Immature natural killer cell (primary cell): ENCODE data around the gene ASB2. TPM values are rescaled to one million over a fixed set of nuclear protein-coding genes. Genes with fewer than 3 reads are reported as not detected.

Source experiments
- DNase-seq, 3 donors: peaks; one replicate each; pipeline ENCODE4 v3.0.0; 2022; ENCODE audit warnings: mixed read lengths in 1 of 3
- H3K27ac Mint-ChIP-seq, 6 donors: one replicate each; pipeline ENCODE4 v1.8.0; 2020; ENCODE audit warnings: mixed read lengths in 6 of 6, mild to moderate bottlenecking in 5 of 6, inconsistent platforms in 4 of 6, moderate library complexity in 3 of 6
- H3K27me3 Mint-ChIP-seq, 3 donors: one replicate each; pipeline ENCODE4 v1.8.0; 2020 to 2021; ENCODE audit warnings: low read depth in 3 of 3, mild to moderate bottlenecking in 3 of 3, mixed read lengths in 3 of 3, moderate library complexity in 3 of 3, inconsistent platforms in 1 of 3
- H3K36me3 Mint-ChIP-seq, 3 donors: one replicate each; pipeline ENCODE4 v1.8.0; 2020; ENCODE audit warnings: mixed read lengths in 3 of 3, inconsistent platforms in 2 of 3, mild to moderate bottlenecking in 2 of 3
- H3K4me1 Mint-ChIP-seq, 2 donors: one replicate each; pipeline ENCODE4 v1.8.0; 2020; ENCODE audit warnings: inconsistent platforms in 2 of 2, mild to moderate bottlenecking in 2 of 2, mixed read lengths in 2 of 2, moderate library complexity in 1 of 2
- H3K4me3 Mint-ChIP-seq, 5 donors: one replicate each; pipeline ENCODE4 v1.8.0; 2020; ENCODE audit warnings: mild to moderate bottlenecking in 5 of 5, mixed read lengths in 5 of 5, inconsistent platforms in 3 of 5, moderate library complexity in 3 of 5
- H3K9me3 Mint-ChIP-seq, 6 donors: one replicate each; pipeline ENCODE4 v1.8.0; 2020; ENCODE audit warnings: mild to moderate bottlenecking in 6 of 6, mixed read lengths in 6 of 6, inconsistent platforms in 4 of 6, moderate library complexity in 3 of 6
- polyA plus RNA-seq, 3 donors: library from polyadenylated mRNA; unstranded; fragments of 300-500 nt; fragmentation: Illumina TruSeq; gene quantifications; one replicate each; pipeline ENCODE4 v1.2.3, GENCODE V29; 2021

The ASB2 gene
- polyA plus RNA-seq, 3 donors from 2014 or later: 1.4 to 4.2 (median 2.7) TPM

DNA sequence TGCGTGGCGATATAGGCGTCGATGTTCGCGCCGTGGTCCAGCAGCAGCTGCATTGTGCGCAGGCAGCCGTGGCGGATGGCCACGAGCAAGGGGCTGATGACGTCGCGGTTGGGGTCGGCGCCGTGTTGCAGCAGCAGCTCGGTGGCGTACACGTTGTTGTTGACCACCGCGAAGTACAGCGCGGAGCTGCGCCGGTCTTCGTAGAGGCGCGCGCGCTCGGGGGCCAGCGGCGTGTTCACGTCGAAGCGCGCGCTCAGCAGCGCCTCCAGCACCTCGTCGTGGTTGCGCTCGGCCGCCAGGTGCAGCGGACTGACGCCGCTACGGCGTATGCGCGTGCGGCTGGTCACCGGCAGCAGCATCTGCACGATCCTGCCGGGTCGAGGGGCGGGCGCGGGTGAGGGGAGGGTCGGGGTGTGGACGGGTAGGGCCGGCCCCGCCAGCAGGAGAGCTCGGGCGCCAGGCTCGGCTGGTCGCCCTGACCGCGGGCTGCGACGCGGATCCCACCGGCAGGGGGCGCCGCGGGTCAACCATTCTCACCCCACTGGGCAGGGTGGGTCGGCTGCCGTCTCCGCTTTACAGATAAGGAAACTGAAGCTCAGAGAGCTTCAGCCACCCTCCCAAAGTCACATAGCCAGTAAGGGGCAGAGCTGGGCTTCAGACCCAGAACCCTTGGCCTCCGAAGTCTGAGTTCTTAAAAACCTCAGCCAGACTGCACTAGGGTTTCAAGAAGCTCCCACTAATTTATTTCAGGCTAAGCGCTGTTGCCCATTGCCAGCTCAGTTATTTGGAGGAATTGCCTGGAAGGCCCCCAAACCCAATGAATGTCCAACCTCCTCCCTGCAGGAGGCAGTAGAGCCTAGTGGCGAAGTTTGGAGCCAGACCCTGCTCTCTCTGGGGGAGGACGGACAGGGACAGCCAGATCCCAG lies 36.8 kb downstream of the ASB2 start:
- peaks cover 8 to 9% of the 10 kb centered on the region in 2 donors for H3K4me1 Mint-ChIP-seq
- peaks cover 4 to 14% (median 11%) of the 10 kb centered on the region in 3 donors for H3K36me3 Mint-ChIP-seq
- no peaks in the 10 kb centered on the region for H3K9me3 Mint-ChIP-seq
- peak; percentile 88 to 90 (median 89) for DNase-seq
- peak overlapping the region in 2 of 6 donors; percentile 9 to 59 for H3K27ac Mint-ChIP-seq
- H3K4me3 Mint-ChIP-seq: peak overlapping the region; percentile 72 to 78 (median 74)
- peaks cover 0 to 6% (median 4%) of the 10 kb centered on the region in 3 donors for H3K27me3 Mint-ChIP-seq

- H3K27me3 Mint-ChIP-seq: peaks cover 0 to 6% (median 4%) of the 10 kb centered on the region in 3 donors
- no peak for DNase-seq
- peaks cover 8 to 9% of the 10 kb centered on the region in 2 donors for H3K4me1 Mint-ChIP-seq
- peak overlapping the region; percentile 72 to 78 (median 74) for H3K4me3 Mint-ChIP-seq
- no peak overlapping the region for H3K27ac Mint-ChIP-seq
- no peaks in the 10 kb centered on the region for H3K9me3 Mint-ChIP-seq
- H3K36me3 Mint-ChIP-seq: peaks cover 1 to 9% (median 6%) of the 10 kb centered on the region in 3 donors
Observed at GRCh38 chr14:93938751-93939303, 37.5 kb downstream of the ASB2 start.

- peaks cover 8 to 9% of the 10 kb centered on the region in 2 donors for H3K4me1 Mint-ChIP-seq
- H3K4me3 Mint-ChIP-seq: peak overlapping the region in 3 of 5 donors; percentile 14 to 73 (median 41)
- H3K27ac Mint-ChIP-seq: no peak overlapping the region
- H3K9me3 Mint-ChIP-seq: no peaks in the 10 kb centered on the region
- H3K27me3 Mint-ChIP-seq: peaks cover 0 to 6% (median 4%) of the 10 kb centered on the region in 3 donors
- peaks cover 0 to 3% (median 3%) of the 10 kb centered on the region in 3 donors for H3K36me3 Mint-ChIP-seq
- DNase-seq: no peak
Observed at GRCh38 chr14:93937519-93937918, 38.9 kb downstream of the ASB2 start.

- Mint-ChIP-seq H3K27ac (no peak overlapping the region), H3K4me1 (peaks cover 8 to 9% of the 10 kb centered on the region in 2 donors), H3K4me3 (no peak overlapping the region), H3K27me3 (peaks cover 0 to 6% (median 4%) of the 10 kb centered on the region in 3 donors), H3K36me3 (no peaks in the 10 kb centered on the region), H3K9me3 (no peaks in the 10 kb centered on the region)
- DNase-seq: no peak
Observed at GRCh38 chr14:93936926-93937325, 39.4 kb downstream of the ASB2 start.

DNA sequence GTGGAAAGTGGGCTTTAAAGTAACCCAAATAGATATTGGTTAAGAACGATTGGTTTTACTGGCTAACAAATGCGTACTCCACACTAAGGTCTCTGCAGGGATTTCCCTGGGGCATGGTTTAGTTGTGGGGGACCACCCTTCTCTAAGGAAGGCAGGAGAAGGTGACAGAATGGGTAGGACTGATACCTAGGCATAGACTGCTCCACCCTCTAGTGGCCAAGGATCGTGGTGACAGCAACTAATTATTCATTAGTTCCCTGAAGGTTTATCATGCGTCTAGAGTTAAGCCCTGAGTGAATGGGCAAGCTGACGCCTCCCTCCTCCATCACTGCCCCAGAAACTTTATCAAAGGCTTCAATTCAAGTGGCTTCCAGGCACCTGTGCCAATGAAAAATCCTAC lies 40.1 kb downstream of the ASB2 start:
- DNase-seq: no peak
- Mint-ChIP-seq H3K27me3 (peaks cover 0 to 6% (median 4%) of the 10 kb centered on the region in 3 donors), H3K4me1 (peaks cover 8 to 9% of the 10 kb centered on the region in 2 donors), H3K27ac (no peak overlapping the region), H3K4me3 (no peak overlapping the region), H3K9me3 (no peaks in the 10 kb centered on the region), H3K36me3 (no peaks in the 10 kb centered on the region)

DNA sequence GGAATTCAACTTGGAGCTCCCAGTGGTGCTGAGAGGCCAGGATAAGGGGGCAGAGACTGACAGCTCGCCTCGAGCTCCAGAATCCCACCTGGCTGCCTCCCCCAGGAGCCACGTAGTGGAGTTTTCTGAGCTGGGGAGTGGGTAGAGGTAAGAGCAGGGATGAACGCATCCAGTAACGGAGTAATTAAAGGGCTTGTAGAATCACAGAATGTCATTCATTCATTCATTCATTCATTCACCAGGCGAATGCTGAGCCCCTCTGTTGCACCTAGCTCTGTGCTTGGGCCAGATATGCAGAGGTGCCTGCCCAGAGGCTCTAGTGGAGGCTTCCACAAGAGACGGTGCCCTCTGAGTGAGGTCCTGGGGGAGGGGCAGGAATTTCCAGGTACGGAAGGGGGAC lies 41.2 kb downstream of the ASB2 start:
- H3K36me3 Mint-ChIP-seq: no peaks in the 10 kb centered on the region
- H3K27ac Mint-ChIP-seq: no peak overlapping the region
- no peak overlapping the region for H3K4me3 Mint-ChIP-seq
- DNase-seq: no peak
- H3K9me3 Mint-ChIP-seq: no peaks in the 10 kb centered on the region
- peaks cover 0 to 6% (median 4%) of the 10 kb centered on the region in 3 donors for H3K27me3 Mint-ChIP-seq
- peaks cover 4 to 8% of the 10 kb centered on the region in 2 donors for H3K4me1 Mint-ChIP-seq

GRCh38 chr14:93932642-93933041 lies 43.7 kb downstream of the ASB2 start:
- no peak overlapping the region for H3K4me3 Mint-ChIP-seq
- DNase-seq: no peak
- no peak overlapping the region for H3K27ac Mint-ChIP-seq
- no peaks in the 10 kb centered on the region for H3K4me1 Mint-ChIP-seq
- no peaks in the 10 kb centered on the region for H3K36me3 Mint-ChIP-seq
- no peaks in the 10 kb centered on the region for H3K9me3 Mint-ChIP-seq
- H3K27me3 Mint-ChIP-seq: peaks cover 0 to 2% (median 0%) of the 10 kb centered on the region in 3 donors

- Mint-ChIP-seq H3K4me1 (no peaks in the 10 kb centered on the region), H3K36me3 (no peaks in the 10 kb centered on the region), H3K27me3 (no peaks in the 10 kb centered on the region), H3K27ac (no peak overlapping the region), H3K9me3 (no peaks in the 10 kb centered on the region), H3K4me3 (no peak overlapping the region)
- no peak for DNase-seq
Observed at GRCh38 chr14:93930989-93931307, 45.4 kb downstream of the ASB2 start.

GRCh38 chr14:93930296-93930988 lies 45.9 kb downstream of the ASB2 start:
- H3K9me3 Mint-ChIP-seq: no peaks in the 10 kb centered on the region
- H3K27me3 Mint-ChIP-seq: no peaks in the 10 kb centered on the region
- H3K4me1 Mint-ChIP-seq: no peaks in the 10 kb centered on the region
- DNase-seq: no peak
- no peaks in the 10 kb centered on the region for H3K36me3 Mint-ChIP-seq
- H3K4me3 Mint-ChIP-seq: no peak overlapping the region
- no peak overlapping the region for H3K27ac Mint-ChIP-seq

DNA sequence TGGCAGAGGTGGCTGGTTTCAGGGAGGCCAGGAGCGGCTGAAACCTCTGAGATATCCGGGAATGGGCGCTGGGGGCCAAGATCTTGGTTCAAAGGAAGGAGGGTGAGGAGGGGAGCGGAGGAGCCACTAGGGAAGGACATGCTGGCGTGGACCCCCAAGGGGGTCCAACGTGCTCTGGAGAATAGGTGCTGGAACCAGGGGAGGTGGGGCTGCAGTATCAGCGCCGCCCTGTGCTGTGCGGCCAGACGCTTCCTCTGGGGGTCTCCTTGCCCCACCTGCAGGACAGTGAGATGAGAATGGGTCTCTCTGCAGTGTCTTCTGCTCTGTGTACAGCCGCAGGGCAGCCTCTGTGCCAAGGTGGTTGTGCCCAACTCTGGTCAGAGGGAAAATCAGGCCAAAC lies 46.7 kb downstream of the ASB2 start:
- H3K4me3 Mint-ChIP-seq: no peak overlapping the region

GRCh38 chr14:93929048-93929535 lies 47.3 kb downstream of the ASB2 start:
- Mint-ChIP-seq H3K4me3 (no peak overlapping the region), H3K9me3 (no peaks in the 10 kb centered on the region), H3K27ac (no peak overlapping the region), H3K36me3 (no peaks in the 10 kb centered on the region), H3K4me1 (no peaks in the 10 kb centered on the region), H3K27me3 (no peaks in the 10 kb centered on the region)
- no peak for DNase-seq

More for the DNA sequence above, 46.7 kb downstream of the ASB2 start:
- H3K4me1 Mint-ChIP-seq: no peaks in the 10 kb centered on the region
- no peaks in the 10 kb centered on the region for H3K36me3 Mint-ChIP-seq
- no peaks in the 10 kb centered on the region for H3K9me3 Mint-ChIP-seq
- DNase-seq: no peak
- no peaks in the 10 kb centered on the region for H3K27me3 Mint-ChIP-seq
- no peak overlapping the region for H3K27ac Mint-ChIP-seq

GRCh38 chr14:93928184-93929047 lies 48.0 kb downstream of the ASB2 start:
- Mint-ChIP-seq H3K4me1 (no peaks in the 10 kb centered on the region), H3K27me3 (no peaks in the 10 kb centered on the region), H3K9me3 (no peaks in the 10 kb centered on the region), H3K36me3 (no peaks in the 10 kb centered on the region), H3K4me3 (no peak overlapping the region), H3K27ac (no peak overlapping the region)
- no peak for DNase-seq

- Mint-ChIP-seq H3K4me1 (no peaks in the 10 kb centered on the region), H3K27me3 (no peaks in the 10 kb centered on the region), H3K36me3 (no peaks in the 10 kb centered on the region), H3K9me3 (no peaks in the 10 kb centered on the region), H3K4me3 (no peak overlapping the region), H3K27ac (no peak overlapping the region)
- no peak for DNase-seq
Observed at GRCh38 chr14:93927800-93928145, 48.6 kb downstream of the ASB2 start.
